IPS DF 6.9 (cell line): ENCODE measurements around the gene WWTR1.
A peak's percentile ranks its signal among the peaks of the same experiment; 100 is the strongest.

Experiments used
- DNase-seq: peaks from one replicate; pipeline ENCODE4 v3.0.0-alpha.2; 2013; ENCODE audit warnings: low read depth, low spot score
- H3K27ac ChIP-seq: one replicate; pipeline ENCODE4 v1.5.1; 2013; ENCODE audit warnings: low read length, control low read depth
- H3K27me3 ChIP-seq: 2 replicates; pipeline ENCODE4 v1.6.1; 2013; ENCODE audit warnings: mild to moderate bottlenecking, low read length; ENCODE audit not compliant: control insufficient read depth, insufficient read depth
- H3K36me3 ChIP-seq: 2 replicates; pipeline ENCODE4 v1.6.1; 2013; ENCODE audit warnings: low read length; ENCODE audit not compliant: control insufficient read depth, insufficient read depth
- H3K4me1 ChIP-seq: 2 replicates; pipeline ENCODE4 v1.6.1; 2013; ENCODE audit warnings: low read length; ENCODE audit not compliant: control insufficient read depth, insufficient read depth
- H3K4me3 ChIP-seq: 2 replicates; pipeline ENCODE4 v1.5.1; 2013; ENCODE audit warnings: mild to moderate bottlenecking, low read length
- H3K9me3 ChIP-seq: 2 replicates; pipeline ENCODE4 v1.6.1; 2013; ENCODE audit warnings: low read length, inconsistent platforms; ENCODE audit not compliant: control insufficient read depth, insufficient read depth
- WGBS: extraction: QIAGEN DNeasy Blood & Tissue Kit; methylation state at CpG from one replicate; pipeline ENCODE4 v1.1.7; 2013; ENCODE audit warnings: mixed read lengths, missing lambda C conversion rate; ENCODE audit not compliant: insufficient read length, insufficient coverage; 5-methylcytosine and 5-hydroxymethylcytosine counted together

The WWTR1 gene

DNA sequence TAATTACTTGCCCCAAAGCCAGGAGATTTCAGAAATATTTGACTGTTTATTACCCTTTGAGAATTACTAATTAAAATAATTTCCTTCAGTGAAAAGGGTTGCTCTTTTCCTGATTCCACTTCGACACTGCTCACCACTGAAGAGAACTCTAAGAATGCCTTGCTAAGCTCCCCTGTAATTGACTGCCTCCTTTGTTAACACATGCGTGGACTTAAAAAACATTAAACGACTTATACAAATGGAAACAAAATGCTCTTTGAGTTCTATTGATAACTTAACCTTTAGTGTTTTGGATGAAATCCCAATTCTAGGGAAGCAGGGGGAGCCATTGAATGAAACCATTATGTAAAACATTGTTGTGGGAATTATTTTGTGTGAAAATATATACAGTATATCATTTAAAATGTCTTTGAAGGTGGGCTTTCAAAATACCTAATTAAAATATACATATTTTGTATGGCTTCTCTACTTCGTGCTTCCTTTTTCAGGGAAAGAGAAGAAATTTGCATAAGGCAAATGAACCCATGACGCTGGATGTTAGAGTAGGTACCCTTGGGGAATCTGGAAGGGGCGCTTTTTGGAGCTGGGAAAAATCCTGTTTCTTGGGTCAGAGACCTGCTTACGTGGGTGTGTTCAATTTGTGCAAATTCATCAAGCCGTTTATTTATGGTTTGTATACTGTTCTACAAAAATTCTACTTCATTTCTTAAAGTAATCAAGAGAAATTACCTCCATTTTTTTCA is 64.2 kb downstream of the WWTR1 start:
- DNase-seq = no peak
- WGBS = no CpG with 5 or more reads among the region's 8 CpGs
- H3K4me3 ChIP-seq = no peak overlapping the region
- no peaks in the 10 kb centered on the region for H3K27me3 ChIP-seq
- H3K9me3 ChIP-seq = no peaks in the 10 kb centered on the region
- peaks cover 4% of the 10 kb centered on the region; the same call in 1 of the 2 replicates for H3K4me1 ChIP-seq
- H3K27ac ChIP-seq = no peak overlapping the region
- no peaks in the 10 kb centered on the region for H3K36me3 ChIP-seq

DNA sequence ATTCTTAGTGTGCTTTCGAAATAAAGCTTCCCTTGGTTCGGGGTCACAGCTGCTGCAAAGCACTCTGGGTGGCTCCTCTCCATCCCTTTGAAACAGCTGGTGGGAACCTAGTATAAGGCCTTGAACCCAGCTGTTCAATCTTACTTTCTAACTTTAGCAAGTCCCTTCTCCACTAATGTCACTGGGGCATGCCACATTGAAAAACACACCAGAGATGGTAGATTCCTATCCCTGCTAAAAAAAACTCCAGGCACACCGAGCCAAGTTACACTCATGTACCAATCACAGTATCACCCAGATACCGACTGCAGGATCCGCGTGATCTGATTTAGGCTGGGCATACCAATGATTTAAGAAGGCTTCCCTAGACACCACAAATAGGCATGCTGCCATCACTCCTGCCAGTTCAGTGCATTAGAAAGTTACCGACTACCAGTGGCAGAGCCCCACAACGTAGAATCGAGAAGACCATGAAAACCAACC is 65.0 kb downstream of the WWTR1 start:
- no peaks in the 10 kb centered on the region for H3K36me3 ChIP-seq
- no CpG with 5 or more reads among the region's 9 CpGs for WGBS
- DNase-seq = no peak
- peaks cover 4% of the 10 kb centered on the region; the same call in 1 of the 2 replicates for H3K4me1 ChIP-seq
- 0 out of 2 replicates have a peak overlapping the region, but pooled peaks have one; percentile 5 for H3K4me3 ChIP-seq
- H3K9me3 ChIP-seq = no peaks in the 10 kb centered on the region
- no peak overlapping the region for H3K27ac ChIP-seq
- no peaks in the 10 kb centered on the region for H3K27me3 ChIP-seq

DNA sequence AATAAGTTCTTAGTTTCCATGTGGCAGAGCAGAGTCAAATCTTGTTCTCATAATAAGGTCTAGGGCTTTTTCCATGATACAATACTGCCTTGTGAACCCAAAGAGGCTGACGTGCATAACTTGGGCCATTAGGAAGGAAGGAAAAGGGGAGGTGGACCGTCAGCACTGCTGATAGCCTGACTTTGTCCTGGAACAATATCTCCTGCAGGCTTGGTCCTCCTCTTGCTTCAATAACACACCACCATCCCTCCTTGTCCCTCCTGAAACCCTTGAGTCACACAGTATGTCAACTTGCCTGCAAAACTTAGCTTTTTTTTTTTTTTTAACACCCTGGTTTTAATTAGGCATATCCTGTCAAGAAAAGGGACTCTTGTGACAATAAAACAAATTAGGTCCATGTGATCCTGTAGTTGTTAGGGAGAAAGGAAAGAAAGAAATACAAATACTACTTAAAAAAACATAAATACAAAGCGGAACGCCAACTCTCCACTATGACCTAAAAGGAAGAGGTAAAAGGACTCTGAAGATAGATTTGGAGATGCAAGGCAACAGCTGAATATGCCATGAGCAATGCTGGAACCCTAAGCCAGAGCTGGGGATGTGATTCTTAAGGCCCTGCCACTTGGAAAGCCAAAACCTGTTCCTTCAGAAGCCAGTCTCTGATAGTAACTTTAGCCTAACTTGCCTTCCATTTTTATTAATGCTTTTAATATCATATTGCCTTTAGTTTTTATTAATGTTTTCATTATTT is 67.0 kb downstream of the WWTR1 start:
- Histone ChIP-seq H3K4me1 (peaks cover 5% of the 10 kb centered on the region; the same call in 1 of the 2 replicates), H3K36me3 (no peaks in the 10 kb centered on the region), H3K27ac (no peak overlapping the region), H3K9me3 (no peaks in the 10 kb centered on the region), H3K4me3 (no peak overlapping the region), H3K27me3 (no peaks in the 10 kb centered on the region)
- DNase-seq = no peak
- no CpG with 5 or more reads among the region's 4 CpGs for WGBS

DNA sequence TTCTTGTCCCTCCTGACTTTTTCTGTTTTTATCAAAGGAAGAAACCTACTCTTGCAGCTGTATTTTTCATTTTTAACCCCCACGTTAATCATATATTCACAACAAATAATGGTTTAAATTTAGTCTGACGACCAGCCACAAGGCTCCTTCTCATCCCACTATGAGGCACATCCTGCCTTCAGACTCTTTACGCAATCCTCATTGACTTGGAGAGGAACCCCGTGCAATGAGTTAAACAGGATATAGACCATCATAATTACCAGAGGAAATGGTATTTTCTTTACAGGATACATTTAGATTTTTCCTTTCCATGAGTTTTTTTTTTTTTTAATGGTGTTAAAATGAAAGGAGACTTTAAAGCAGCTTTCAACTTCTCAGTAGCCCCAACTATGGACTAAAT is 68.5 kb downstream of the WWTR1 start:
- Histone ChIP-seq H3K9me3 (no peaks in the 10 kb centered on the region), H3K27ac (no peak overlapping the region), H3K27me3 (no peaks in the 10 kb centered on the region), H3K36me3 (no peaks in the 10 kb centered on the region), H3K4me3 (no peak overlapping the region), H3K4me1 (peaks cover 5% of the 10 kb centered on the region; the same call in 1 of the 2 replicates)
- no CpG with 5 or more reads among the region's 4 CpGs for WGBS
- no peak for DNase-seq

DNA sequence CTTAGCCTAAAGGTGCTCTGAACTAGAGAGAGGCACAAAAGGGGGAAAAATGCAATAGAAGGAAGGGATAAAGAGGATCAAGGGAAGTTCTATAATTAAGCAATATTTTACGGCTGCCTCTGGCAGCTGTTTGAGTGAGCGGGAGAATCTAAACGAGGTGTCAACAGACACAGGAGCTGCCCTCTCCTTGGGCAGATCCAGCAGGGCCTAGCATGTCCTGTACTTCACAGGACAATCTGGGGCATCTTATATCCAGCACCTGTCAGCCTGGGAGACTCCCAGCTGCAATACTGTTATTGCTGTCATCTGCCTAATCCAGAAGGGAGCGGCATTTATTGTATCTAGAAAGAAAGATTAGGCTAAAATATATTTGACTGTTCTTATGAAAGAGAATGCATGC is 68.9 kb downstream of the WWTR1 start:
- Histone ChIP-seq H3K27me3 (no peaks in the 10 kb centered on the region), H3K4me1 (peaks cover 5% of the 10 kb centered on the region; the same call in 1 of the 2 replicates), H3K9me3 (no peaks in the 10 kb centered on the region), H3K27ac (no peak overlapping the region), H3K4me3 (no peak overlapping the region), H3K36me3 (no peaks in the 10 kb centered on the region)
- WGBS = no CpG with 5 or more reads among the region's 4 CpGs
- DNase-seq = no peak

DNA sequence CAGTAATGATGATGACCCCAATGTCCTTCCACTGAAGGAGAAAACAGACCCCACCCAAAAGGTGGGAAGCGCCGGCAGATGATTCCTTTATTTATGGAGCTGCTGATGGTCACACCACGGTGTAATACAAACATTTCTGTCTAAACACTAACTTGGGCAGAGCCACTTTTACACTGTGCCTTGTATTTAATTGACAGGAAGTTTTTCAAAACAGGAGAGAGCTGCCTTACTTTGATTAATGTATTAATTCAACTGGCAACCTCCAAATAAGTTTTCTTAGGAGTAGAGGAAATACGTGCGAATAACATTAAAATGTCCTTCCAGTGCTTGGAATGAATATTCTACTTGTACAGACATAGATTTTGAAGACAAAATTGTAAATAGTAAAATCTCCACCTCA is 70.4 kb downstream of the WWTR1 start:
- WGBS = no CpG with 5 or more reads among the region's 5 CpGs
- H3K4me3 ChIP-seq = no peak overlapping the region
- no peaks in the 10 kb centered on the region for H3K27me3 ChIP-seq
- no peaks in the 10 kb centered on the region for H3K36me3 ChIP-seq
- H3K9me3 ChIP-seq = no peaks in the 10 kb centered on the region
- H3K4me1 ChIP-seq = 0 out of 2 replicates have a peak, but pooled peaks cover 2% of the 10 kb centered on the region
- no peak for DNase-seq
- no peak overlapping the region for H3K27ac ChIP-seq

DNA sequence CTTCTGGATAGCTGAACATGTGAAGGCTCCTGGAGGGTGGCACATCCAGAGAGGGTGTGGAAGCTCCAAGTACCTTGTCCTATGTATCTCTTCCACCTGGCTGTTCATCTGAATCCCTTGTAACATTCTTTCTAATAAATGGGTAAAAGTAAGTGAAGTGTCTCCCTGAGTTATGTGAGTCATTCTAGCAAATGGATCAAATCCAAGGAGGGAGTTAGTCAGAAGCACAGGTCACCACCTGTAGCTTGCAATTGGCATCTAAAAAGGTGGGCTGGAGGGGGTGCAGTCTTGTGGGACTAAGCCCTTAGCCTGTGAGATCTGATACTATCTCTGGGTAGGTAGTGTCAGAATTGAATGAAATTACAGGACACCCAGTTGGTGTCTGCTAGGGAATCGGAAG is 71.0 kb downstream of the WWTR1 start:
- H3K36me3 ChIP-seq = no peaks in the 10 kb centered on the region
- WGBS = no CpG with 5 or more reads among the region's 1 CpG
- H3K27me3 ChIP-seq = no peaks in the 10 kb centered on the region
- no peak overlapping the region for H3K4me3 ChIP-seq
- DNase-seq = no peak
- H3K27ac ChIP-seq = no peak overlapping the region
- H3K4me1 ChIP-seq = 0 out of 2 replicates have a peak, but pooled peaks cover 2% of the 10 kb centered on the region
- H3K9me3 ChIP-seq = no peaks in the 10 kb centered on the region

DNA sequence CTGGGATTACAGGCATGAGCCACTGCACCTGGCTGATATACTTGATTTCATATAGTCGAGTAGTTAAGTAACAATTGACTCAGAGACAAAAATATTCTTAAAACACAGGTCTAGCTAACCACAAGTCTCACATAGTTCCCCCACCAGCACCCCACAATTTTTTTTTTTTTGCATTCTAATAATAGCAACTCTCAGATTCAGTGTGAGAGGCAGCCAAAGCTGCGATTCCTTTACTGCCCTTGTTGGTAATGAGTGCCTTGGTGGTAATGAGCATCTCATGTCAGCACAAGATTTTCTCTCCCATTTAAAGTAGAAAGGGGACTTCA is 72.5 kb downstream of the WWTR1 start:
- no peak overlapping the region for H3K4me3 ChIP-seq
- no peaks in the 10 kb centered on the region for H3K36me3 ChIP-seq
- H3K27ac ChIP-seq = no peak overlapping the region
- no peak for DNase-seq
- H3K4me1 ChIP-seq = peaks cover 4% of the 10 kb centered on the region
- WGBS = no CpG with 5 or more reads among the region's 2 CpGs
- no peaks in the 10 kb centered on the region for H3K9me3 ChIP-seq
- no peaks in the 10 kb centered on the region for H3K27me3 ChIP-seq

DNA sequence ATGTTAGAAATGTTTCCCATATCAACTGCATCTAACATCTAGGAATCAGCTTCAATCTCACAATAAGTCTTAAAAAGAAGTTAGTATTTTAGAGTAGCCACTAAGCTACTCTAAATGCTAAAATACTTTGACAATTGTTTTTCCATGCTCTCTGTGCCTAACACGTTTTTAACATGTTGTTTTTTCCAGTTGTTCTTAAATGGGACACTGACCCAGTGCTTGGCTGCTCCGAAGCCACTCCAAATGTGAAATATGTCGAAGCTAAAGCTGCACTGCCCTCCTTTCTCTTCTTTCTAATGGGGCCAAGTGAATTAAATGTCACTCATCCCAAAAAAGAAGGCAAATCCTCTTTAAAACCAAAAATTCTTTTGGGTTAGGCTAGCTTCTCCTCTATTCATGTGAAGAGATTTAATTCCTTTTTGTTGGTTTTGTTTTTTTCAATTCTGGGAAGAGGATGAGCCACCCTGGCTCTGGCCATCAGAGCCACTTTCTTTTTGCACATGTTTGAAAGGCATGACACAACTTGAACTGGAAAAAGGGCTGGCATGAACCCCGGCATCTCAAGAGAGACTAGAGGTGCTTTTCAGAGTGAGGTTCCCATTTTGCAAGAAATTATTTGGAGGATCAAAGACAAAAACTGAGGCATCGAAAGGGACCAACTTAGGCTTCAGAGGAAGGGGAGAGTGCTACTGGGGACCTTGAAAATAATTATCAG is 73.7 kb downstream of the WWTR1 start:
- no CpG with 5 or more reads among the region's 5 CpGs for WGBS
- Histone ChIP-seq H3K36me3 (no peaks in the 10 kb centered on the region), H3K27me3 (no peaks in the 10 kb centered on the region), H3K27ac (no peak overlapping the region), H3K4me3 (no peak overlapping the region), H3K4me1 (peaks cover 6% of the 10 kb centered on the region), H3K9me3 (no peaks in the 10 kb centered on the region)
- no peak for DNase-seq

DNA sequence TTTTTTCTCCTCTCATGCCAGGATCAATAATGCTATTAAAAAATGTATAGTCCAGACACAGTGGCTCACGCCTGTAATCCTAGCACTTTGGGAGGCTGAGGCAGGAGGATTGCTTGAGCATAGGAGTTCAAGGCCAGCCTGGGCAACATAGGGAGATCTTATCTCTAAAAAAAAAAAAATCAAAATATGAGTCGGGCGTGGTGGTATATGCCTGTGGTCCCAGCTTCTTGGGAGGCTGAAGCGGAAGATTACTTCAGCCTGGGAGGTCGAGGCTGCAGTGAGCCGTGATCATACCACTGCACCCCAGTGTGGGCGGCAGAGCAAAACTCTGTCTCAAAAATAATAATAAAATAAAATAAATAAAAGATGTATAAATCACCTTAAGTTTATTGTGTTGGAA is 75.4 kb downstream of the WWTR1 start:
- DNase-seq = no peak
- no peaks in the 10 kb centered on the region for H3K9me3 ChIP-seq
- H3K4me3 ChIP-seq = no peak overlapping the region
- no peak overlapping the region for H3K27ac ChIP-seq
- H3K4me1 ChIP-seq = peaks cover 6% of the 10 kb centered on the region
- WGBS = no CpG with 5 or more reads among the region's 7 CpGs
- H3K36me3 ChIP-seq = no peaks in the 10 kb centered on the region
- H3K27me3 ChIP-seq = no peaks in the 10 kb centered on the region
